B cell (primary cell): ENCODE measurements around the gene TRIM9. TPM values are rescaled to one million over a fixed set of nuclear protein-coding genes. Genes with fewer than 3 reads are reported as not detected.

Experiments
- ATAC-seq: fragments of 200-7000 bp; cut with Tn5 transposase; one replicate; pipeline ENCODE4 v1.10.0; 2021; ENCODE audit warnings: low read depth, mild to moderate bottlenecking, moderate number of reproducible peaks, moderate library complexity
- CTCF ChIA-PET: fragments of 350-600 bp; sonication (Branson Sonifier 250); formaldehyde crosslinking; loops from one replicate; lab custom pipeline; 2021; ENCODE audit warnings: antibody characterized with exemption, inconsistent platforms; lab: Charles Lee
- POLR2A ChIA-PET: fragments of 350-600 bp; sonication (Branson Sonifier 250); formaldehyde crosslinking; loops from one replicate; lab custom pipeline; 2021; ENCODE audit warnings: antibody characterized with exemption; lab: Charles Lee
- DNase-seq: peaks from one replicate; pipeline ENCODE4 v3.0.0; 2013
- H2AFZ ChIP-seq: 2 replicates; pipeline ENCODE4 v1.6.1; 2012; ENCODE audit warnings: mild to moderate bottlenecking, low read depth, low read length; ENCODE audit not compliant: insufficient read depth, poor library complexity, severe bottlenecking
- H3K27ac ChIP-seq, 2 donors: 1 replicate in 1 of 2; 2 replicates in 1 of 2; pipeline ENCODE4 v1.5.1; 2012 to 2013; ENCODE audit warnings: low read length in 2 of 2, mild to moderate bottlenecking in 2 of 2, moderate library complexity in 1 of 2
- H3K27me3 ChIP-seq, 4 experiments: fragments of 200-600 bp in 1 of 4; sonication (generic) in 1 of 4; replicated peaks in 1 of 4; 1 replicate in 2 of 4; 2 replicates in 2 of 4; pipeline versions ENCODE4 v1.6.1 to v1.7.0; 2013 to 2016; ENCODE audit warnings: low read length in 3 of 4, mild to moderate bottlenecking in 2 of 4, mixed read lengths in 1 of 4, moderate library complexity in 1 of 4; ENCODE audit not compliant: insufficient read depth in 4 of 4, control insufficient read depth in 3 of 4; ENCODE audit errors: control extremely low read depth in 1 of 4
- H3K36me3 ChIP-seq, 2 experiments: replicated peaks in 1 of 2; 1 replicate in 1 of 2; 2 replicates in 1 of 2; pipeline versions ENCODE4 v1.6.1 to v1.7.1; 2013; ENCODE audit warnings: low read length in 1 of 2; ENCODE audit not compliant: insufficient read depth in 2 of 2, control insufficient read depth in 1 of 2; ENCODE audit errors: control extremely low read depth in 1 of 2, extremely low read depth in 1 of 2
- H3K4me1 ChIP-seq, 2 donors: fragments of 200-600 bp in 1 of 2; sonication (generic) in 1 of 2; 1 replicate in 1 of 2; 2 replicates in 1 of 2; pipeline versions ENCODE4 v1.5.1 to v1.6.1; 2013 to 2017; ENCODE audit warnings: low read length in 2 of 2; ENCODE audit not compliant: control insufficient read depth in 2 of 2, insufficient read depth in 2 of 2
- H3K4me2 ChIP-seq: replicated peaks from 2 replicates; pipeline ENCODE3; 2012; ENCODE audit warnings: mild to moderate bottlenecking, low read depth, low read length; ENCODE audit not compliant: poor library complexity, severe bottlenecking
- H3K4me3 ChIP-seq, 5 experiments: fragments of 200-600 bp in 1 of 5; sonication (generic) in 1 of 5; 1 replicate in 3 of 5; 2 replicates in 2 of 5; pipeline versions ENCODE4 v1.5.1 to v1.7.0; 2011 to 2016; ENCODE audit warnings: low read length in 4 of 5, mild to moderate bottlenecking in 4 of 5, low read depth in 2 of 5, control low read depth in 1 of 5, moderate library complexity in 1 of 5; ENCODE audit not compliant: insufficient read depth in 1 of 5; ENCODE audit errors: control extremely low read depth in 1 of 5, extremely low read depth in 1 of 5
- H3K79me2 ChIP-seq: fragments of 200-600 bp; sonication (generic); one replicate; pipeline ENCODE4 v1.6.0; 2016; ENCODE audit warnings: low read length; ENCODE audit not compliant: control insufficient read depth, insufficient read depth
- H3K9ac ChIP-seq: fragments of 200-600 bp; sonication (generic); 2 replicates; pipeline ENCODE4 v1.6.1; 2017; ENCODE audit warnings: mild to moderate bottlenecking, low read length, moderate library complexity
- H3K9me3 ChIP-seq, 3 donors: one replicate each; pipeline versions ENCODE4 v1.6.1 to v1.7.1; 2013; ENCODE audit warnings: low read length in 2 of 3; ENCODE audit not compliant: control insufficient read depth in 2 of 3, insufficient read depth in 1 of 3; ENCODE audit errors: control extremely low read depth in 1 of 3
- H4K20me1 ChIP-seq: 2 replicates; pipeline ENCODE4 v1.6.0; 2012; ENCODE audit warnings: mild to moderate bottlenecking, low read length; ENCODE audit not compliant: insufficient read depth, control insufficient read depth, poor library complexity, severe bottlenecking
- H3K27ac Mint-ChIP-seq: one replicate; pipeline ENCODE4 v1.8.0; 2021; ENCODE audit warnings: mixed read lengths
- H3K27me3 Mint-ChIP-seq: one replicate; pipeline ENCODE4 v1.8.0; 2021; ENCODE audit warnings: mixed read lengths
- H3K4me1 Mint-ChIP-seq: one replicate; pipeline ENCODE4 v1.8.0; 2021; ENCODE audit warnings: mixed read lengths
- H3K4me3 Mint-ChIP-seq: one replicate; pipeline ENCODE4 v1.8.0; 2021; ENCODE audit warnings: mixed read lengths
- H3K9me3 Mint-ChIP-seq: one replicate; pipeline ENCODE4 v1.8.0; 2022; ENCODE audit warnings: mixed read lengths; ENCODE audit not compliant: insufficient read depth
- EZH2 ChIP-seq: IDR thresholded peaks from 2 replicates; pipeline ENCODE4 v1.6.1; 2012; ENCODE audit warnings: borderline replicate concordance, low read depth, mild to moderate bottlenecking, moderate library complexity, low read length; ENCODE audit not compliant: insufficient read depth, poor library complexity, severe bottlenecking
- WGBS: methylation state at CpG from one replicate; pipeline ENCODE4 v1.1.5; 2013; ENCODE audit warnings: missing lambda C conversion rate; ENCODE audit not compliant: insufficient coverage; 5-methylcytosine and 5-hydroxymethylcytosine counted together
- intact Hi-C: fragments of 100-400 bp; cut with micrococcal nuclease; formaldehyde crosslinking; loops from one replicate; pipeline ENCODE4 v1.10.0; 2022
- polyA plus RNA-seq: library from polyadenylated mRNA; depleted of rRNA; stranded (reverse); fragments of >200 nt; gene quantifications from 2 replicates; pipeline ENCODE4 v1.2.3, GENCODE V29; 2012
- total RNA-seq, 2 donors: library from RNA; stranded (reverse); fragments of 120-200 nt in 1 of 2; gene quantifications; 1 replicate in 1 of 2; 2 replicates in 1 of 2; pipeline versions ENCODE4 v1.2.3 to v1.2.4, GENCODE V29; 2013 to 2022
- TF ChIP-seq, protein P1 (sequence below): fragments of 200-600 bp; IDR thresholded peaks from one replicate; pipeline ENCODE4 v1.8.0; 2022; ENCODE audit warnings: antibody characterized with exemption, mild to moderate bottlenecking

Gene TRIM9
- total and polyA plus RNA-seq, 2 donors (not counting 1 experiment from before 2014, with no cell fraction given) = 0.24 to 0.32 TPM

- Histone ChIP-seq H3K9ac (no peak overlapping the region), H3K9me3 (no peaks in the 10 kb centered on the region), H3K4me2 (no peak overlapping the region), H3K4me3 (no peak overlapping the region), H3K79me2 (no peaks in the 10 kb centered on the region), H3K27me3 (no peaks in the 10 kb centered on the region), H2AFZ (no peak overlapping the region), H4K20me1 (no peaks in the 10 kb centered on the region), H3K4me1 (peaks cover 0 to 7% of the 10 kb centered on the region in 2 donors), H3K27ac (no peak overlapping the region), H3K36me3 (no peaks in the 10 kb centered on the region)
- DNase-seq (no peak), ATAC-seq (no peak)
- no peak overlapping the region for H3K27ac Mint-ChIP-seq
- intact Hi-C loops = no loop called here
- POLR2A ChIA-PET = no interaction called here
- no peak overlapping the region for H3K4me3 Mint-ChIP-seq
- CTCF ChIA-PET = no interaction called here
- TF ChIP-seq, protein P1, sequence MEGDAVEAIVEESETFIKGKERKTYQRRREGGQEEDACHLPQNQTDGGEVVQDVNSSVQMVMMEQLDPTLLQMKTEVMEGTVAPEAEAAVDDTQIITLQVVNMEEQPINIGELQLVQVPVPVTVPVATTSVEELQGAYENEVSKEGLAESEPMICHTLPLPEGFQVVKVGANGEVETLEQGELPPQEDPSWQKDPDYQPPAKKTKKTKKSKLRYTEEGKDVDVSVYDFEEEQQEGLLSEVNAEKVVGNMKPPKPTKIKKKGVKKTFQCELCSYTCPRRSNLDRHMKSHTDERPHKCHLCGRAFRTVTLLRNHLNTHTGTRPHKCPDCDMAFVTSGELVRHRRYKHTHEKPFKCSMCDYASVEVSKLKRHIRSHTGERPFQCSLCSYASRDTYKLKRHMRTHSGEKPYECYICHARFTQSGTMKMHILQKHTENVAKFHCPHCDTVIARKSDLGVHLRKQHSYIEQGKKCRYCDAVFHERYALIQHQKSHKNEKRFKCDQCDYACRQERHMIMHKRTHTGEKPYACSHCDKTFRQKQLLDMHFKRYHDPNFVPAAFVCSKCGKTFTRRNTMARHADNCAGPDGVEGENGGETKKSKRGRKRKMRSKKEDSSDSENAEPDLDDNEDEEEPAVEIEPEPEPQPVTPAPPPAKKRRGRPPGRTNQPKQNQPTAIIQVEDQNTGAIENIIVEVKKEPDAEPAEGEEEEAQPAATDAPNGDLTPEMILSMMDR = no peak
- no peak for TF ChIP-seq EZH2
- H3K9me3 Mint-ChIP-seq = no peaks in the 10 kb centered on the region
- 94% methylated on average over 5 of the region's 9 CpGs for WGBS
- no peaks in the 10 kb centered on the region for H3K27me3 Mint-ChIP-seq
- H3K4me1 Mint-ChIP-seq = peaks cover 8% of the 10 kb centered on the region
These were observed 59.2 kb downstream of the TRIM9 start for GRCh38 chr14:51035611-51036192.

GRCh38 chr14:51028851-51029754, 65.8 kb downstream of the TRIM9 start:
- ChIA-PET CTCF (interaction anchor here (1.6 kb wide), 1 partner anchor 10 kb away, joined by 4 read pairs; no protein-coding TSS in a partner anchor), POLR2A (no interaction called here)
- intact Hi-C loops = no loop called here

More at GRCh38 chr14:51028851-51029754, 65.8 kb downstream of the TRIM9 start:
- Mint-ChIP-seq H3K4me3 (no peak overlapping the region), H3K27ac (no peak overlapping the region), H3K27me3 (peaks cover 7% of the 10 kb centered on the region), H3K9me3 (no peaks in the 10 kb centered on the region), H3K4me1 (no peaks in the 10 kb centered on the region)
- 88% methylated on average over 11 of the region's 16 CpGs for WGBS
- DNase-seq (no peak), ATAC-seq (no peak)
- Histone ChIP-seq H3K36me3 (no peaks in the 10 kb centered on the region), H3K9me3 (no peaks in the 10 kb centered on the region), H3K9ac (no peak overlapping the region), H3K4me3 (no peak overlapping the region), H3K4me1 (no peaks in the 10 kb centered on the region), H3K27me3 (peaks cover 0 to 2% (median 0%) of the 10 kb centered on the region in 4 experiments), H3K4me2 (no peak overlapping the region), H4K20me1 (no peaks in the 10 kb centered on the region), H2AFZ (no peak overlapping the region), H3K27ac (no peak overlapping the region), H3K79me2 (no peaks in the 10 kb centered on the region)
- TF ChIP-seq, protein P1 = no peak
